Measurements from ENCODE around the gene PTRH1. TPM values are rescaled to one million over a fixed set of nuclear protein-coding genes. Genes with fewer than 3 reads are reported as not detected.

PTRH1 gene
- total and polyA plus RNA-seq, 10 of the 15 experiments (the other 5 are each of a cell fraction or from before 2014, with no cell fraction given): 0.69 to 38.4 (median 10.2) TPM

- Histone ChIP-seq H3K4me3 (no peak overlapping the region), H3K9me3 (replicated peaks; ENCODE audit: control insufficient read depth, insufficient read depth, low read length) (no peaks in the 10 kb centered on the region), H3K27me3 (replicated peaks in 1 of 2; ENCODE audit: control insufficient read depth in 2 of 2, insufficient read depth in 2 of 2, low read length in 1 of 2) (peaks cover 5 to 10% of the 10 kb centered on the region in 2 experiments; a peak in 3 of 4 replicates), H3K4me2 (ENCODE audit: control insufficient read depth, insufficient read depth) (no peak overlapping the region), H3K9ac (ENCODE audit: control insufficient read depth, insufficient read depth, low read length) (no peak overlapping the region), H3K36me3 (ENCODE audit: control insufficient read depth in 2 of 2, insufficient read depth in 2 of 2, low read length in 1 of 2) (no peaks in the 10 kb centered on the region), H4K20me1 (ENCODE audit: control insufficient read depth, insufficient read depth) (no peaks in the 10 kb centered on the region), H2AFZ (ENCODE audit: control insufficient read depth, low read depth, low read length) (no peak overlapping the region), H3K27ac (ENCODE audit: control insufficient read depth, insufficient read depth) (no peak overlapping the region), H3K4me1 (ENCODE audit: control insufficient read depth, insufficient read depth, low read length) (no peaks in the 10 kb centered on the region), H3K79me2 (ENCODE audit: control insufficient read depth, insufficient read depth, low read length) (no peaks in the 10 kb centered on the region)
- FAIRE-seq (no peak), DNase-seq (ENCODE audit: low read depth, low spot score) (no peak), ATAC-seq (no peak)
- WGBS (ENCODE audit: insufficient coverage, insufficient replicate concordance, low lambda C conversion rate, missing lambda C conversion rate): 49% methylated on average over 10 of the region's 10 CpGs
- in situ Hi-C loops (cut with MboI) (no loop called here), intact Hi-C loops (cut with micrococcal nuclease; ENCODE audit: unreplicated experiment) (no loop called here)
- CTCF ChIA-PET: no interaction called here
- POLR2A ChIA-PET: no interaction called here
- SMC1A ChIA-PET (ENCODE audit: uncharacterized antibody, unreplicated experiment): no interaction called here
- BruUV-seq (replicated peaks): no TSS peak
- RAD21 ChIA-PET (ENCODE audit: unreplicated experiment): no interaction called here
- no peak for TF ChIP-seq SREBF1 (IDR thresholded peaks at IDR 0.05; ENCODE audit: low read length)
- no peak for TF ChIP-seq NR2C2 (IDR thresholded peaks at IDR 0.05; ENCODE audit: borderline replicate concordance, control insufficient read depth, insufficient read length, low read depth)
- no peak for TF ChIP-seq GATAD2B (conservative IDR thresholded peaks at IDR 0.05; ENCODE audit: low read depth)
- no peak for TF ChIP-seq SPI1 (IDR thresholded peaks at IDR 0.05; ENCODE audit: borderline replicate concordance, insufficient read depth, low read depth, low read length)
- no peak for TF ChIP-seq SUPT20H (IDR thresholded peaks at IDR 0.05; ENCODE audit: borderline replicate concordance, control insufficient read depth, low read depth, low read length)
- TF ChIP-seq NFIC (IDR thresholded peaks at IDR 0.05; ENCODE audit: low read depth, low read length): no peak
- TF ChIP-seq POLR2AphosphoS2 (IDR thresholded peaks at IDR 0.05; ENCODE audit: low read depth, low read length): no peak
- no peak for TF ChIP-seq POLR2A (IDR thresholded peaks at IDR 0.05; ENCODE audit: low read depth, low read length)
- no peak for TF ChIP-seq PRDM15 (CRISPR knock-in tag; IDR thresholded peaks at IDR 0.05)
- no peak for TF ChIP-seq NFYB (IDR thresholded peaks at IDR 0.05; ENCODE audit: insufficient read depth, low read depth, low read length)
- TF ChIP-seq EZH2 (IDR thresholded peaks at IDR 0.05; ENCODE audit: borderline replicate concordance, control insufficient read depth, low read depth, low read length): no peak
Observed at GRCh38 chr9:127664678-127665507, 50.6 kb downstream of the PTRH1 start.

Measured in GM12878 (cell line).